ENCODE results near the gene ZNF780A.
A peak's percentile ranks its signal among the peaks of the same experiment; 100 is the strongest.

Gene ZNF780A

GRCh38 chr19:40103600-40103999 lies 12.9 kb upstream of the ZNF780A start (continued):
- TF ChIP-seq ZNF138 (tag by site-specific recombination; IDR thresholded peaks at IDR 0.05; ENCODE audit: borderline replicate concordance): peak; percentile 93; the same call in 1 of the 2 replicates
- TF ChIP-seq ELK4 (IDR thresholded peaks at IDR 0.05; ENCODE audit: borderline replicate concordance, low read depth, low read length): no peak
- TF ChIP-seq ZBTB1 (tag by site-specific recombination; IDR thresholded peaks at IDR 0.05): peak; percentile 71; the same call in 1 of the 2 replicates
- no peak for TF ChIP-seq SP7 (tag by site-specific recombination; IDR thresholded peaks at IDR 0.05)
- TF ChIP-seq ZNF16 (tag by site-specific recombination; IDR thresholded peaks at IDR 0.05; ENCODE audit: low read depth): no peak
- no peak for TF ChIP-seq ZNF692 (tag by site-specific recombination; IDR thresholded peaks at IDR 0.05)
- TF ChIP-seq ZNF580 (tag by site-specific recombination; IDR thresholded peaks at IDR 0.05): peak; percentile 71; the same call in 1 of the 2 replicates
- peak; percentile 75; the same call in 1 of the 2 replicates for TF ChIP-seq OVOL3 (tag by site-specific recombination; IDR thresholded peaks at IDR 0.05)
- TF ChIP-seq ZNF600 (tag by site-specific recombination; IDR thresholded peaks at IDR 0.05): no peak
- no peak for TF ChIP-seq ZNF280C (tag by site-specific recombination; IDR thresholded peaks at IDR 0.05)
- TF ChIP-seq ZNF645 (tag by site-specific recombination; IDR thresholded peaks at IDR 0.05): no peak
- TF ChIP-seq ZNF830 (tag by site-specific recombination; IDR thresholded peaks at IDR 0.05; ENCODE audit: low read depth): no peak
- peak; percentile 68; the same call in 1 of the 2 replicates for TF ChIP-seq BCL11B (tag by site-specific recombination; IDR thresholded peaks at IDR 0.05; ENCODE audit: low read depth)
- no peak for TF ChIP-seq SETDB1 (IDR thresholded peaks at IDR 0.05; ENCODE audit: insufficient read length, low read length)
- no peak for TF ChIP-seq KLF1 (tag by site-specific recombination; IDR thresholded peaks at IDR 0.05)
- TF ChIP-seq HOXA7 (CRISPR knock-in tag; IDR thresholded peaks at IDR 0.05; ENCODE audit: borderline replicate concordance): no peak
- no peak for TF ChIP-seq ZNF148 (tag by site-specific recombination; IDR thresholded peaks at IDR 0.05; ENCODE audit: borderline replicate concordance)
- peak; percentile 86; the same call in 1 of the 2 replicates for TF ChIP-seq GLI2 (tag by site-specific recombination; IDR thresholded peaks at IDR 0.05; ENCODE audit: borderline replicate concordance, low read depth)
- peak; percentile 79; the same call in 1 of the 2 replicates for TF ChIP-seq ZNF19 (tag by site-specific recombination; IDR thresholded peaks at IDR 0.05; ENCODE audit: low read depth)
- TF ChIP-seq ZNF140 (tag by site-specific recombination; IDR thresholded peaks at IDR 0.05): peak; percentile 98
- TF ChIP-seq ZNF768 (tag by site-specific recombination; IDR thresholded peaks at IDR 0.05): no peak
- TF ChIP-seq ZFP37 (tag by site-specific recombination; IDR thresholded peaks at IDR 0.05): peak; percentile 98
- TF ChIP-seq HIC1 (tag by site-specific recombination; IDR thresholded peaks at IDR 0.05): peak; percentile 49; the same call in 1 of the 2 replicates
- no peak for TF ChIP-seq PRDM1 (tag by site-specific recombination; IDR thresholded peaks at IDR 0.05)
- TF ChIP-seq ZNF473 (tag by site-specific recombination; IDR thresholded peaks at IDR 0.05): no peak
- TF ChIP-seq ZNF610 (tag by site-specific recombination; IDR thresholded peaks at IDR 0.05; ENCODE audit: borderline replicate concordance): no peak
- TF ChIP-seq ZNF529 (tag by site-specific recombination; IDR thresholded peaks at IDR 0.05; ENCODE audit: insufficient replicate concordance): peak; percentile 66
- TF ChIP-seq ZNF660 (tag by site-specific recombination; IDR thresholded peaks at IDR 0.05): no peak
- TF ChIP-seq ZNF394 (tag by site-specific recombination; IDR thresholded peaks at IDR 0.05; ENCODE audit: borderline replicate concordance): peak; percentile 99
- TF ChIP-seq KLF9 (tag by site-specific recombination; IDR thresholded peaks at IDR 0.05; ENCODE audit: low read depth): no peak

Measured in HEK293 (cell line).